ENCODE results near the gene ALDH1L2. TPM values are rescaled to one million over a fixed set of nuclear protein-coding genes. Genes with fewer than 3 reads are reported as not detected.
"Not testable (repeated sequence)": the region's sequence is repeated elsewhere in the genome, so short reads cannot be mapped to it uniquely, and the experiment has no call there.

The ALDH1L2 gene
- total and polyA plus RNA-seq, 9 of the 15 experiments (the other 6 are each of a cell fraction or from before 2014, with no cell fraction given) = 1.1 to 9.9 (median 3.8) TPM

DNA sequence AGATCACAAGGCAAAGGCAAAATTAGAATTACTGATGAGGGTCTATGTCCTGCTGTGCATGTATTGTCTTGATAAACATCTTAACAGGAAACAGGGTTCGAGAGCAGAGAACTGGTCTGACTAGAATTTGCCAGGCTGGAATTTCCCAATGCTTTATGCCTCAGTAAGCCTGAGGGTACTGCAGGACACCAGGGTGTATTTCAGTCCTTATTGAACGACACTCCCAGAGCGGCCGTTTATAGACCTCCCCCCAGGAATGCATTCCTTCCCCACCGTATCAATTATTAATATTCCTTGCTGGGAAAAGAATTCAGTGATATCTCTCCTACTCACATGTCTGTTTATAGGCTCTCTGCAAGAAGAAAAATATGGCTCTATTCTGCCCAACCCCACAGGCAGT lies 11.1 kb upstream of the ALDH1L2 start:
- intact Hi-C loops (cut with micrococcal nuclease); BruUV-seq (replicated peaks): not testable (repeated sequence)

GRCh38 chr12:105092336-105092735 lies 8.1 kb upstream of the ALDH1L2 start:
- Histone ChIP-seq H3K27me3 (ENCODE audit: control insufficient read depth in 2 of 2, insufficient read depth in 2 of 2, low read length in 2 of 2) (no peaks in the 10 kb centered on the region; a peak in 2 of 5 replicates), H3K4me1 (replicated peaks in 1 of 2; ENCODE audit: control insufficient read depth in 2 of 2, insufficient read depth in 2 of 2, low read length in 2 of 2) (no peaks in the 10 kb centered on the region; a peak in 1 of 5 replicates), H3K79me2 (ENCODE audit: control insufficient read depth, insufficient read depth, low read length) (no peaks in the 10 kb centered on the region), H3K4me3 (no peak overlapping the region), H3K9ac (ENCODE audit: insufficient read depth in 1 of 2, low read depth in 2 of 2, low read length in 2 of 2) (no peak overlapping the region), H3K9me1 (ENCODE audit: control insufficient read depth, insufficient read depth, low read length) (no peaks in the 10 kb centered on the region), H3K36me3 (ENCODE audit: control insufficient read depth, insufficient read depth, low read length) (no peaks in the 10 kb centered on the region), H3K9me3 (replicated peaks; ENCODE audit: control insufficient read depth, insufficient read depth, low read depth, low read length) (no peaks in the 10 kb centered on the region; the same call in 1 of the 2 replicates), H4K20me1 (replicated peaks; ENCODE audit: control insufficient read depth, insufficient read depth, low read length) (no peaks in the 10 kb centered on the region), H2AFZ (ENCODE audit: low read depth, low read length) (no peak overlapping the region), H3K4me2 (ENCODE audit: insufficient read depth, low read length) (no peak overlapping the region), H3K27ac (ENCODE audit: extremely low read depth, low read depth, low read length) (no peak overlapping the region)
- FAIRE-seq = no peak
- intact Hi-C loops (cut with micrococcal nuclease) = no loop called here
- no peak for ATAC-seq
- DNase-seq (ENCODE audit: extremely low read depth in 1 of 4, low spot score in 3 of 4) = no peak
- BruUV-seq (replicated peaks) = no TSS peak
- POLR2A ChIA-PET = interaction anchor here (0.7 to 1.2 kb wide), 3 partner anchors 9 to 804 kb away, joined by 4 read pairs; partner anchors contain the start of gene WASHC4
- in situ Hi-C loops (cut with MboI) = no loop called here
- WGBS (ENCODE audit: insufficient coverage, low coverage, missing lambda C conversion rate) = 37% methylated on average over 13 of the region's 13 CpGs
- CTCF ChIA-PET (ENCODE audit: low intra/inter-chr PET ratio) = no interaction called here
- TF ChIP-seq CREB1 (IDR thresholded peaks at IDR 0.05) (no peak), CREB1 (CRISPR knock-in tag; IDR thresholded peaks at IDR 0.05) (no peak), BRF2 (IDR thresholded peaks at IDR 0.05; ENCODE audit: borderline replicate concordance, insufficient read depth, insufficient read length) (no peak), ZNF347 (CRISPR knock-in tag; IDR thresholded peaks at IDR 0.05; ENCODE audit: low read depth) (no peak), MBD1 (CRISPR knock-in tag; IDR thresholded peaks at IDR 0.05) (no peak), E4F1 (CRISPR knock-in tag; IDR thresholded peaks at IDR 0.05; ENCODE audit: borderline replicate concordance) (no peak), HDAC6 (IDR thresholded peaks at IDR 0.05; ENCODE audit: low read depth, low read length) (no peak), ZNF217 (CRISPR knock-in tag; IDR thresholded peaks at IDR 0.05) (no peak)

More for the DNA sequence above, 11.1 kb upstream of the ALDH1L2 start:
- 16% methylated on average over 4 of the region's 5 CpGs for WGBS (ENCODE audit: insufficient coverage, low coverage, missing lambda C conversion rate)
- DNase-seq (ENCODE audit: extremely low read depth in 1 of 4, low spot score in 3 of 4); H3K9ac ChIP-seq (ENCODE audit: insufficient read depth in 1 of 2, low read depth in 2 of 2, low read length in 2 of 2); H3K4me1 ChIP-seq (replicated peaks in 1 of 2; ENCODE audit: control insufficient read depth in 2 of 2, insufficient read depth in 2 of 2, low read length in 2 of 2); H3K36me3 ChIP-seq (ENCODE audit: control insufficient read depth, insufficient read depth, low read length); H3K27me3 ChIP-seq (ENCODE audit: control insufficient read depth in 2 of 2, insufficient read depth in 2 of 2, low read length in 2 of 2); FAIRE-seq; H2AFZ ChIP-seq (ENCODE audit: low read depth, low read length); ATAC-seq; H3K4me3 ChIP-seq; POLR2A ChIA-PET; CTCF ChIA-PET (ENCODE audit: low intra/inter-chr PET ratio); H4K20me1 ChIP-seq (replicated peaks; ENCODE audit: control insufficient read depth, insufficient read depth, low read length); in situ Hi-C loops (cut with MboI); H3K27ac ChIP-seq (ENCODE audit: extremely low read depth, low read depth, low read length); H3K79me2 ChIP-seq (ENCODE audit: control insufficient read depth, insufficient read depth, low read length); H3K9me3 ChIP-seq (replicated peaks; ENCODE audit: control insufficient read depth, insufficient read depth, low read depth, low read length); H3K4me2 ChIP-seq (ENCODE audit: insufficient read depth, low read length); H3K9me1 ChIP-seq (ENCODE audit: control insufficient read depth, insufficient read depth, low read length): not testable (repeated sequence)
- TF ChIP-seq CBX3 (IDR thresholded peaks at IDR 0.05; ENCODE audit: borderline replicate concordance in 1 of 2, low read length in 2 of 2) (0 out of 3 replicates have a peak, but pooled peaks of 1 of the 2 experiments have one; percentile 25), TRIM24 (IDR thresholded peaks at IDR 0.05) (0 out of 4 replicates have a peak, but pooled peaks of 1 of the 2 experiments have one; percentile 44), TRIM28 (IDR thresholded peaks at IDR 0.05) (peak; percentile 71; the same call in 1 of the 2 replicates), ZNF445 (CRISPR knock-in tag; IDR thresholded peaks at IDR 0.05; ENCODE audit: low read depth) (peak; percentile 90), CBX5 (IDR thresholded peaks at IDR 0.05; ENCODE audit: borderline replicate concordance, low read depth) (peak; percentile 67; the same call in 1 of the 2 replicates)

Measured in K562 (cell line).